Epithelial cell of esophagus (primary cell): ENCODE data around the gene BATF.

Source experiments
- DNase-seq: peaks from one replicate; pipeline ENCODE4 v3.0.0; 2010; ENCODE audit warnings: low read depth
- H3K4me3 ChIP-seq: 2 replicates; pipeline ENCODE4 v1.5.1; 2011; ENCODE audit warnings: mild to moderate bottlenecking, low read length, control low read depth
- CTCF ChIP-seq: IDR thresholded peaks from 2 replicates; pipeline ENCODE4 v1.5.1; 2011; ENCODE audit warnings: low read depth, mild to moderate bottlenecking, low read length, control low read depth, inconsistent platforms; ENCODE audit not compliant: insufficient read depth; ENCODE audit errors: missing control alignments

The BATF gene

GRCh38 chr14:75558440-75558839, 36.2 kb downstream of the BATF start:
- H3K4me3 ChIP-seq, result no peak overlapping the region
- TF ChIP-seq CTCF, result no peak
- no peak for DNase-seq

- TF ChIP-seq CTCF, result no peak
- DNase-seq, result no peak
- no peak overlapping the region for H3K4me3 ChIP-seq
Observed at GRCh38 chr14:75559045-75559444, 36.8 kb downstream of the BATF start.

- no peak overlapping the region for H3K4me3 ChIP-seq
- TF ChIP-seq CTCF, result no peak
- peak; percentile 94 for DNase-seq
Observed at GRCh38 chr14:75559451-75560222, 37.4 kb downstream of the BATF start.

GRCh38 chr14:75561013-75561432, 38.8 kb downstream of the BATF start:
- no peak overlapping the region for H3K4me3 ChIP-seq
- DNase-seq, result peak; percentile 95
- peak; percentile 95 for TF ChIP-seq CTCF

- TF ChIP-seq CTCF, result no peak
- H3K4me3 ChIP-seq, result no peak overlapping the region
- DNase-seq, result peak; percentile 33
Observed at GRCh38 chr14:75562089-75562488, 39.8 kb downstream of the BATF start.

- TF ChIP-seq CTCF, result no peak
- DNase-seq, result no peak
- no peak overlapping the region for H3K4me3 ChIP-seq
Observed at GRCh38 chr14:75562489-75562888, 40.2 kb downstream of the BATF start.

GRCh38 chr14:75563931-75564330, 41.7 kb downstream of the BATF start:
- no peak overlapping the region for H3K4me3 ChIP-seq
- TF ChIP-seq CTCF, result no peak
- DNase-seq, result no peak
